ENCODE results near the gene SCNN1B. TPM values are rescaled to one million over a fixed set of nuclear protein-coding genes. Genes with fewer than 3 reads are reported as not detected.
A peak's percentile ranks its signal among the peaks of the same experiment; 100 is the strongest.

Gene SCNN1B
- total and polyA plus RNA-seq, 2 of the 13 experiments (the other 11 are each of a cell fraction or from before 2014, with no cell fraction given): not detected

- no peak for TF ChIP-seq NFYC (CRISPR knock-in tag; IDR thresholded peaks at IDR 0.05)
- TF ChIP-seq MYNN (CRISPR knock-in tag; IDR thresholded peaks at IDR 0.05; ENCODE audit: low read depth): no peak
- no peak for TF ChIP-seq DR1 (CRISPR knock-in tag; IDR thresholded peaks at IDR 0.05)
Measured at GRCh38 chr16:23330583-23331249, 28.6 kb downstream of the SCNN1B start (continued).

- DNase-seq (ENCODE audit: low spot score): no peak
- peaks cover 1 to 16% of the 10 kb centered on the region in 2 experiments; a peak in 2 of 5 replicates for H3K27me3 ChIP-seq (ENCODE audit: control insufficient read depth in 1 of 2, insufficient read depth in 2 of 2, low read length in 2 of 2)
- FAIRE-seq: no peak
- no TSS peak for BruUV-seq (replicated peaks)
- H3K9me3 ChIP-seq (ENCODE audit: low read length): no peaks in the 10 kb centered on the region
- no peak overlapping the region for H3K4me3 ChIP-seq (replicated peaks in 1 of 3; ENCODE audit: insufficient read depth in 1 of 3, low read depth in 2 of 3, low read length in 3 of 3)
- no peak overlapping the region for H3K9ac ChIP-seq (ENCODE audit: insufficient read depth, low read depth, low read length)
- ChIA-PET POLR2A (no interaction called here), CTCF (ENCODE audit: low intra/inter-chr PET ratio, low total read pairs) (no interaction called here)
- H3K4me1 ChIP-seq (ENCODE audit: insufficient read depth, low read length): no peaks in the 10 kb centered on the region
- ATAC-seq: no peak
- no peaks in the 10 kb centered on the region for H4K20me1 ChIP-seq (ENCODE audit: insufficient read depth, low read length)
- H2AFZ ChIP-seq (ENCODE audit: low read length): no peak overlapping the region
- intact Hi-C loops (cut with micrococcal nuclease; ENCODE audit: unreplicated experiment): no loop called here
- H3K27ac ChIP-seq (ENCODE audit: extremely low read length, insufficient read depth, low read length): no peak overlapping the region
- H3K79me2 ChIP-seq (ENCODE audit: insufficient read depth, low read length): no peaks in the 10 kb centered on the region
- WGBS (ENCODE audit: low lambda C conversion rate): 36% methylated on average over 4 of the region's 4 CpGs
- no peak overlapping the region for H3K4me2 ChIP-seq (ENCODE audit: low read depth, low read length)
- in situ Hi-C loops (cut with HindIII; ENCODE audit: extremely low pct_ligation_motif_present, low pct_unique_long_range_greater_than_20kb): no loop called here
- no peaks in the 10 kb centered on the region for H3K36me3 ChIP-seq (replicated peaks in 1 of 2; ENCODE audit: control insufficient read depth in 1 of 2, insufficient read depth in 2 of 2, low read length in 2 of 2)
- TF ChIP-seq DMAP1 (CRISPR knock-in tag; IDR thresholded peaks at IDR 0.05): no peak
Measured at GRCh38 chr16:23333034-23333579, 31.0 kb downstream of the SCNN1B start.

GRCh38 chr16:23333831-23334456, 31.8 kb downstream of the SCNN1B start:
- in situ Hi-C loops (cut with HindIII; ENCODE audit: extremely low pct_ligation_motif_present, low pct_unique_long_range_greater_than_20kb): no loop called here
- WGBS (ENCODE audit: low lambda C conversion rate): 22% methylated on average over 6 of the region's 11 CpGs
- FAIRE-seq: no peak
- H2AFZ ChIP-seq (ENCODE audit: low read length): no peak overlapping the region
- DNase-seq (ENCODE audit: low spot score): no peak
- CTCF ChIA-PET (ENCODE audit: low intra/inter-chr PET ratio, low total read pairs): no interaction called here
- POLR2A ChIA-PET: no interaction called here
- 0 out of 2 replicates have a peak, but pooled peaks have one; percentile 21 for TF ChIP-seq ELK4 (CRISPR knock-in tag; IDR thresholded peaks at IDR 0.05; ENCODE audit: borderline replicate concordance)
- no peak for TF ChIP-seq ZNF577 (CRISPR knock-in tag; IDR thresholded peaks at IDR 0.05; ENCODE audit: borderline replicate concordance, low read depth)
- TF ChIP-seq ZBTB10 (CRISPR knock-in tag; IDR thresholded peaks at IDR 0.05; ENCODE audit: borderline replicate concordance): no peak
- peak; percentile 100 for TF ChIP-seq MNT (IDR thresholded peaks at IDR 0.05)
- peaks cover 1 to 10% of the 10 kb centered on the region in 2 experiments; a peak in 2 of 5 replicates for H3K27me3 ChIP-seq (ENCODE audit: control insufficient read depth in 1 of 2, insufficient read depth in 2 of 2, low read length in 2 of 2)
- no peaks in the 10 kb centered on the region for H4K20me1 ChIP-seq (ENCODE audit: insufficient read depth, low read length)
- no peak overlapping the region for H3K4me3 ChIP-seq (replicated peaks in 1 of 3; ENCODE audit: insufficient read depth in 1 of 3, low read depth in 2 of 3, low read length in 3 of 3)
- intact Hi-C loops (cut with micrococcal nuclease; ENCODE audit: unreplicated experiment): no loop called here
- H3K27ac ChIP-seq (ENCODE audit: extremely low read length, insufficient read depth, low read length): no peak overlapping the region
- H3K4me2 ChIP-seq (ENCODE audit: low read depth, low read length): no peak overlapping the region
- H3K9ac ChIP-seq (ENCODE audit: insufficient read depth, low read depth, low read length): no peak overlapping the region
- no peak for ATAC-seq
- no peaks in the 10 kb centered on the region for H3K9me3 ChIP-seq (ENCODE audit: low read length)
- BruUV-seq (replicated peaks): no TSS peak
- H3K79me2 ChIP-seq (ENCODE audit: insufficient read depth, low read length): no peaks in the 10 kb centered on the region
- no peaks in the 10 kb centered on the region for H3K36me3 ChIP-seq (replicated peaks in 1 of 2; ENCODE audit: control insufficient read depth in 1 of 2, insufficient read depth in 2 of 2, low read length in 2 of 2)
- H3K4me1 ChIP-seq (ENCODE audit: insufficient read depth, low read length): no peaks in the 10 kb centered on the region

Measured in HepG2 (cell line).